Measurements from ENCODE around the gene CMPK1. TPM values are rescaled to one million over a fixed set of nuclear protein-coding genes. Genes with fewer than 3 reads are reported as not detected.

The CMPK1 gene
- total RNA-seq, 1 experiment from 2014 or later = 119 TPM

- Histone ChIP-seq H3K4me2 (no peak overlapping the region), H2AFZ (no peak overlapping the region), H3K27ac (no peak overlapping the region), H3K36me3 (ENCODE audit: low read depth) (0 out of 2 replicates have a peak, but pooled peaks cover 10% of the 10 kb centered on the region), H3K27me3 (ENCODE audit: insufficient read depth, low read depth) (no peaks in the 10 kb centered on the region), H3K4me3 (no peak overlapping the region), H4K20me1 (ENCODE audit: insufficient read depth) (no peaks in the 10 kb centered on the region), H3K4me1 (replicated peaks; ENCODE audit: insufficient read depth) (no peaks in the 10 kb centered on the region), H3K79me2 (ENCODE audit: low read depth) (no peaks in the 10 kb centered on the region), H3F3A (ENCODE audit: insufficient read depth, low read depth) (no peaks in the 10 kb centered on the region), H3K9me2 (ENCODE audit: insufficient read depth) (no peaks in the 10 kb centered on the region; the same call in 1 of the 2 replicates), H3K9me3 (ENCODE audit: insufficient read depth, low read depth) (no peaks in the 10 kb centered on the region)
- intact Hi-C loops (cut with micrococcal nuclease; ENCODE audit: unreplicated experiment) = no loop called here
- POLR2A ChIA-PET (ENCODE audit: unreplicated experiment) = no interaction called here
- TF ChIP-seq CTCF (conservative IDR thresholded peaks at IDR 0.05) (no peak), EZH2 (IDR thresholded peaks at IDR 0.05; ENCODE audit: low read depth) (no peak)
- DNase-seq = no peak
- BruUV-seq (replicated peaks) = no TSS peak
- CTCF ChIA-PET = interaction anchor here (0.6 kb wide), 1 partner anchor 73 kb away, joined by 9 read pairs; no protein-coding TSS in a partner anchor
Observed at GRCh38 chr1:47384083-47384482, 50.5 kb downstream of the CMPK1 start.

- intact Hi-C loops (cut with micrococcal nuclease; ENCODE audit: unreplicated experiment) = no loop called here
- no TSS peak for BruUV-seq (replicated peaks)
Observed at GRCh38 chr1:47385020-47385419, 51.4 kb downstream of the CMPK1 start.

GRCh38 chr1:47386268-47386667 is 52.7 kb downstream of the CMPK1 start:
- Histone ChIP-seq H3K36me3 (ENCODE audit: low read depth) (0 out of 2 replicates have a peak, but pooled peaks cover 6% of the 10 kb centered on the region), H2AFZ (no peak overlapping the region), H3K4me2 (no peak overlapping the region), H4K20me1 (ENCODE audit: insufficient read depth) (no peaks in the 10 kb centered on the region), H3K27ac (no peak overlapping the region), H3K27me3 (ENCODE audit: insufficient read depth, low read depth) (no peaks in the 10 kb centered on the region), H3K9me3 (ENCODE audit: insufficient read depth, low read depth) (no peaks in the 10 kb centered on the region), H3K9me2 (ENCODE audit: insufficient read depth) (no peaks in the 10 kb centered on the region; the same call in 1 of the 2 replicates), H3K4me1 (replicated peaks; ENCODE audit: insufficient read depth) (no peaks in the 10 kb centered on the region), H3K4me3 (no peak overlapping the region), H3K79me2 (ENCODE audit: low read depth) (no peaks in the 10 kb centered on the region), H3F3A (ENCODE audit: insufficient read depth, low read depth) (no peaks in the 10 kb centered on the region)
- no peak for TF ChIP-seq EZH2 (IDR thresholded peaks at IDR 0.05; ENCODE audit: low read depth)
- no peak for TF ChIP-seq CTCF (conservative IDR thresholded peaks at IDR 0.05)
- intact Hi-C loops (cut with micrococcal nuclease; ENCODE audit: unreplicated experiment) = no loop called here
- ChIA-PET CTCF (interaction anchor here (0.6 kb wide), 1 partner anchor 190 kb away, joined by 4 read pairs; no protein-coding TSS in a partner anchor), POLR2A (ENCODE audit: unreplicated experiment) (no interaction called here)
- no TSS peak for BruUV-seq (replicated peaks)
- DNase-seq = no peak

More at GRCh38 chr1:47385020-47385419, 51.4 kb downstream of the CMPK1 start:
- Histone ChIP-seq H3K9me2 (ENCODE audit: insufficient read depth) (no peaks in the 10 kb centered on the region; the same call in 1 of the 2 replicates), H3K36me3 (ENCODE audit: low read depth) (0 out of 2 replicates have a peak, but pooled peaks cover 10% of the 10 kb centered on the region), H4K20me1 (ENCODE audit: insufficient read depth) (no peaks in the 10 kb centered on the region), H3K27ac (no peak overlapping the region), H3F3A (ENCODE audit: insufficient read depth, low read depth) (no peaks in the 10 kb centered on the region), H3K4me1 (replicated peaks; ENCODE audit: insufficient read depth) (no peaks in the 10 kb centered on the region), H3K4me3 (no peak overlapping the region), H2AFZ (no peak overlapping the region), H3K27me3 (ENCODE audit: insufficient read depth, low read depth) (no peaks in the 10 kb centered on the region), H3K79me2 (ENCODE audit: low read depth) (no peaks in the 10 kb centered on the region), H3K4me2 (no peak overlapping the region), H3K9me3 (ENCODE audit: insufficient read depth, low read depth) (no peaks in the 10 kb centered on the region)
- CTCF ChIA-PET = interaction anchor here (0.6 kb wide), 1 partner anchor 36 kb away, joined by 7 read pairs; no protein-coding TSS in a partner anchor
- POLR2A ChIA-PET (ENCODE audit: unreplicated experiment) = no interaction called here
- DNase-seq = no peak
- TF ChIP-seq EZH2 (IDR thresholded peaks at IDR 0.05; ENCODE audit: low read depth) = no peak
- TF ChIP-seq CTCF (conservative IDR thresholded peaks at IDR 0.05) = no peak

All from PC-9 (cell line).